Dedifferentiated amniotic fluid mesenchymal stem cell (primary cell): Measurements from ENCODE around the gene ANAPC16.
"Not testable (repeated sequence)": the region's sequence is repeated elsewhere in the genome, so short reads cannot be mapped to it uniquely, and the experiment has no call there.

Experiments
- DNase-seq: peaks from one replicate; pipeline ENCODE4 v3.0.0-alpha.2; 2016; ENCODE audit errors: extremely low spot score

The ANAPC16 gene

GRCh38 chr10:72243822-72244437, 28.1 kb downstream of the ANAPC16 start:
- peak; percentile 94 for DNase-seq

- no peak for DNase-seq
These were observed 28.8 kb downstream of the ANAPC16 start for GRCh38 chr10:72244573-72245038.

GRCh38 chr10:72245949-72246525, 30.2 kb downstream of the ANAPC16 start:
- no peak for DNase-seq

GRCh38 chr10:72248468-72249151, 32.8 kb downstream of the ANAPC16 start:
- no peak for DNase-seq

GRCh38 chr10:72249176-72249862, 33.5 kb downstream of the ANAPC16 start:
- not testable (repeated sequence) for DNase-seq

GRCh38 chr10:72250666-72251065, 34.9 kb downstream of the ANAPC16 start:
- peak; percentile 64 for DNase-seq

GRCh38 chr10:72251635-72252034, 35.8 kb downstream of the ANAPC16 start:
- DNase-seq: no peak

GRCh38 chr10:72252972-72253371, 37.2 kb downstream of the ANAPC16 start:
- DNase-seq: no peak

GRCh38 chr10:72253578-72253977, 37.8 kb downstream of the ANAPC16 start:
- no peak for DNase-seq

GRCh38 chr10:72254813-72255568, 39.2 kb downstream of the ANAPC16 start:
- peak; percentile 58 for DNase-seq

- DNase-seq: no peak
These were observed 40.3 kb downstream of the ANAPC16 start for GRCh38 chr10:72255977-72256729.

- no peak for DNase-seq
These were observed 41.5 kb downstream of the ANAPC16 start for GRCh38 chr10:72257051-72257892.

- no peak for DNase-seq
These were observed 42.8 kb downstream of the ANAPC16 start for GRCh38 chr10:72258617-72259016.

- DNase-seq: peak; percentile 80
These were observed 43.9 kb downstream of the ANAPC16 start for GRCh38 chr10:72259491-72260238.

- DNase-seq: peak; percentile 54
These were observed 44.6 kb downstream of the ANAPC16 start for GRCh38 chr10:72260239-72260975.

GRCh38 chr10:72260976-72261783, 45.4 kb downstream of the ANAPC16 start:
- no peak for DNase-seq

- DNase-seq: no peak
These were observed 46.1 kb downstream of the ANAPC16 start for GRCh38 chr10:72261784-72262404.
